ENCODE measurements around the gene RNF2. TPM values are rescaled to one million over a fixed set of nuclear protein-coding genes. Genes with fewer than 3 reads are reported as not detected.

RNF2 gene
- total RNA-seq, 1 experiment from 2014 or later = 39.1 TPM

DNA sequence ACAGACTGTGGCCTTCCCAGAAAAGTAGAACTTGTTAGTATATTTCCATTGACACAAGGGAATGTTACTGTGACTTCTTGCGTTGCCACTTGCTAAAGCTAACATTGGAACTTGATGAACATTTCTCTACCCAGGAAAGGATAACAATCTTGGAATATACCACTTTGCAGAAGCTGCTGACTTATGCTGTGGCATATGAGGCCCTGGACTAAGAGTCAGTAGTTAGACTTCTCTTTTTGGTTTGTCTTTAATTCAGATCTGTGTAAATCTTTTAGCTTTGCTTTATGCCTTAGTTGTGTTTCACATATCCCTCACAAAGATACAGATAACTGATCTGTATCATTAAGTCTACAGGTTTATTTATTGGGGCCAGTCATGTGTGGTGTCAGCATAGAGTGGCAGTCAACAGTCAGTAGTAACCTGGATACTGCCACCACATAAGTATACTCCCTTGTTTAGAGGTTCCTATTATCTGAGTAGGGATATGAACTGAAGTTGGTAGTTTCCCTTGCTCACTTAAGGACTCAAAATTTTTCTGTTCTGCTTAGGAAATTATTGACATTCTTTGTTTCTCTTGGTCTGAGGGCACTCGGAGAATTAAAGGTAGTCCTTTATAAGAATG, 14.7 kb downstream of the RNF2 start:
- no peak overlapping the region for H3K4me3 ChIP-seq (replicated peaks in 1 of 2; ENCODE audit: low read depth in 1 of 2, low read length in 2 of 2)
- CTCF ChIA-PET = no interaction called here
- H3K4me1 ChIP-seq (ENCODE audit: control insufficient read depth in 1 of 2, insufficient read depth in 2 of 2, low read length in 2 of 2) = no peaks in the 10 kb centered on the region
- intact Hi-C loops (cut with micrococcal nuclease) = no loop called here
- no peak for TF ChIP-seq ELF1 (IDR thresholded peaks at IDR 0.05; ENCODE audit: borderline replicate concordance, low read depth)
- TF ChIP-seq, protein P1, sequence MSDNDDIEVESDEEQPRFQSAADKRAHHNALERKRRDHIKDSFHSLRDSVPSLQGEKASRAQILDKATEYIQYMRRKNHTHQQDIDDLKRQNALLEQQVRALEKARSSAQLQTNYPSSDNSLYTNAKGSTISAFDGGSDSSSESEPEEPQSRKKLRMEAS (IDR thresholded peaks at IDR 0.05) = no peak
- no peak for TF ChIP-seq FOSL1 (IDR thresholded peaks at IDR 0.05; ENCODE audit: low read depth)
- TF ChIP-seq, protein P2, sequence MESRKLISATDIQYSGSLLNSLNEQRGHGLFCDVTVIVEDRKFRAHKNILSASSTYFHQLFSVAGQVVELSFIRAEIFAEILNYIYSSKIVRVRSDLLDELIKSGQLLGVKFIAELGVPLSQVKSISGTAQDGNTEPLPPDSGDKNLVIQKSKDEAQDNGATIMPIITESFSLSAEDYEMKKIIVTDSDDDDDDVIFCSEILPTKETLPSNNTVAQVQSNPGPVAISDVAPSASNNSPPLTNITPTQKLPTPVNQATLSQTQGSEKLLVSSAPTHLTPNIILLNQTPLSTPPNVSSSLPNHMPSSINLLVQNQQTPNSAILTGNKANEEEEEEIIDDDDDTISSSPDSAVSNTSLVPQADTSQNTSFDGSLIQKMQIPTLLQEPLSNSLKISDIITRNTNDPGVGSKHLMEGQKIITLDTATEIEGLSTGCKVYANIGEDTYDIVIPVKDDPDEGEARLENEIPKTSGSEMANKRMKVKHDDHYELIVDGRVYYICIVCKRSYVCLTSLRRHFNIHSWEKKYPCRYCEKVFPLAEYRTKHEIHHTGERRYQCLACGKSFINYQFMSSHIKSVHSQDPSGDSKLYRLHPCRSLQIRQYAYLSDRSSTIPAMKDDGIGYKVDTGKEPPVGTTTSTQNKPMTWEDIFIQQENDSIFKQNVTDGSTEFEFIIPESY (IDR thresholded peaks at IDR 0.05; ENCODE audit: extremely low read depth, insufficient replicate concordance, low read length) = no peak
- no peak for TF ChIP-seq EZH2 (IDR thresholded peaks at IDR 0.05)
- TF ChIP-seq, protein P3, sequence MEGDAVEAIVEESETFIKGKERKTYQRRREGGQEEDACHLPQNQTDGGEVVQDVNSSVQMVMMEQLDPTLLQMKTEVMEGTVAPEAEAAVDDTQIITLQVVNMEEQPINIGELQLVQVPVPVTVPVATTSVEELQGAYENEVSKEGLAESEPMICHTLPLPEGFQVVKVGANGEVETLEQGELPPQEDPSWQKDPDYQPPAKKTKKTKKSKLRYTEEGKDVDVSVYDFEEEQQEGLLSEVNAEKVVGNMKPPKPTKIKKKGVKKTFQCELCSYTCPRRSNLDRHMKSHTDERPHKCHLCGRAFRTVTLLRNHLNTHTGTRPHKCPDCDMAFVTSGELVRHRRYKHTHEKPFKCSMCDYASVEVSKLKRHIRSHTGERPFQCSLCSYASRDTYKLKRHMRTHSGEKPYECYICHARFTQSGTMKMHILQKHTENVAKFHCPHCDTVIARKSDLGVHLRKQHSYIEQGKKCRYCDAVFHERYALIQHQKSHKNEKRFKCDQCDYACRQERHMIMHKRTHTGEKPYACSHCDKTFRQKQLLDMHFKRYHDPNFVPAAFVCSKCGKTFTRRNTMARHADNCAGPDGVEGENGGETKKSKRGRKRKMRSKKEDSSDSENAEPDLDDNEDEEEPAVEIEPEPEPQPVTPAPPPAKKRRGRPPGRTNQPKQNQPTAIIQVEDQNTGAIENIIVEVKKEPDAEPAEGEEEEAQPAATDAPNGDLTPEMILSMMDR (IDR thresholded peaks at IDR 0.05 in 2 of 3, conservative IDR thresholded peaks at IDR 0.05 in 1 of 3; ENCODE audit: borderline replicate concordance in 1 of 3, insufficient read depth in 1 of 3, low read depth in 2 of 3, low read length in 2 of 3) = no peak
- TF ChIP-seq JUND (IDR thresholded peaks at IDR 0.05) = no peak
- no peak for TF ChIP-seq RAD21 (IDR thresholded peaks at IDR 0.05; ENCODE audit: low read depth)
- TF ChIP-seq EZH2phosphoT487 (IDR thresholded peaks at IDR 0.05; ENCODE audit: borderline replicate concordance) = no peak
- no peak for TF ChIP-seq EGR1 (IDR thresholded peaks at IDR 0.05; ENCODE audit: low read depth)
- no peak for TF ChIP-seq SP1 (IDR thresholded peaks at IDR 0.05; ENCODE audit: low read depth)
- TF ChIP-seq TCF7L2 (IDR thresholded peaks at IDR 0.05; ENCODE audit: borderline replicate concordance, extremely low read depth, insufficient read depth, insufficient read length) = no peak
- TF ChIP-seq, protein P4, sequence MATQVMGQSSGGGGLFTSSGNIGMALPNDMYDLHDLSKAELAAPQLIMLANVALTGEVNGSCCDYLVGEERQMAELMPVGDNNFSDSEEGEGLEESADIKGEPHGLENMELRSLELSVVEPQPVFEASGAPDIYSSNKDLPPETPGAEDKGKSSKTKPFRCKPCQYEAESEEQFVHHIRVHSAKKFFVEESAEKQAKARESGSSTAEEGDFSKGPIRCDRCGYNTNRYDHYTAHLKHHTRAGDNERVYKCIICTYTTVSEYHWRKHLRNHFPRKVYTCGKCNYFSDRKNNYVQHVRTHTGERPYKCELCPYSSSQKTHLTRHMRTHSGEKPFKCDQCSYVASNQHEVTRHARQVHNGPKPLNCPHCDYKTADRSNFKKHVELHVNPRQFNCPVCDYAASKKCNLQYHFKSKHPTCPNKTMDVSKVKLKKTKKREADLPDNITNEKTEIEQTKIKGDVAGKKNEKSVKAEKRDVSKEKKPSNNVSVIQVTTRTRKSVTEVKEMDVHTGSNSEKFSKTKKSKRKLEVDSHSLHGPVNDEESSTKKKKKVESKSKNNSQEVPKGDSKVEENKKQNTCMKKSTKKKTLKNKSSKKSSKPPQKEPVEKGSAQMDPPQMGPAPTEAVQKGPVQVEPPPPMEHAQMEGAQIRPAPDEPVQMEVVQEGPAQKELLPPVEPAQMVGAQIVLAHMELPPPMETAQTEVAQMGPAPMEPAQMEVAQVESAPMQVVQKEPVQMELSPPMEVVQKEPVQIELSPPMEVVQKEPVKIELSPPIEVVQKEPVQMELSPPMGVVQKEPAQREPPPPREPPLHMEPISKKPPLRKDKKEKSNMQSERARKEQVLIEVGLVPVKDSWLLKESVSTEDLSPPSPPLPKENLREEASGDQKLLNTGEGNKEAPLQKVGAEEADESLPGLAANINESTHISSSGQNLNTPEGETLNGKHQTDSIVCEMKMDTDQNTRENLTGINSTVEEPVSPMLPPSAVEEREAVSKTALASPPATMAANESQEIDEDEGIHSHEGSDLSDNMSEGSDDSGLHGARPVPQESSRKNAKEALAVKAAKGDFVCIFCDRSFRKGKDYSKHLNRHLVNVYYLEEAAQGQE (IDR thresholded peaks at IDR 0.05; ENCODE audit: low read depth) = no peak
- no peak for TF ChIP-seq POLR2AphosphoS5 (IDR thresholded peaks at IDR 0.05; ENCODE audit: low read depth, low read length)
- TF ChIP-seq, protein P5, sequence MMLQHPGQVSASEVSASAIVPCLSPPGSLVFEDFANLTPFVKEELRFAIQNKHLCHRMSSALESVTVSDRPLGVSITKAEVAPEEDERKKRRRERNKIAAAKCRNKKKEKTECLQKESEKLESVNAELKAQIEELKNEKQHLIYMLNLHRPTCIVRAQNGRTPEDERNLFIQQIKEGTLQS (IDR thresholded peaks at IDR 0.05) = no peak
- no peaks in the 10 kb centered on the region for H3K9me2 ChIP-seq (ENCODE audit: insufficient read depth)
- no TSS peak for BruUV-seq (replicated peaks)
- ATAC-seq (no peak), DNase-seq (ENCODE audit: low read depth, low spot score) (no peak)
- RAD21 ChIA-PET (ENCODE audit: low non-redundant PET in 1 of 2, low total read pairs in 2 of 2, uncharacterized antibody in 2 of 2, unreplicated experiment in 2 of 2) = no interaction called here
- H3K79me2 ChIP-seq (ENCODE audit: insufficient read depth, low read length) = peaks cover 100% of the 10 kb centered on the region
- no peak overlapping the region for H3K27ac ChIP-seq (ENCODE audit: low read depth, low read length)
- POLR2A ChIA-PET = no interaction called here
- H3K4me2 ChIP-seq (ENCODE audit: low read length) = no peak overlapping the region
- no peak overlapping the region for H3K9ac ChIP-seq (ENCODE audit: low read length)
- no peak overlapping the region for H2AFZ ChIP-seq (ENCODE audit: low read depth, low read length, poor library complexity, severe bottlenecking)
- H4K20me1 ChIP-seq (ENCODE audit: insufficient read depth) = peaks cover 7% of the 10 kb centered on the region; the same call in 1 of the 2 replicates
- no peaks in the 10 kb centered on the region for H3K9me3 ChIP-seq (ENCODE audit: control insufficient read depth in 1 of 2, insufficient read depth in 1 of 2, low read depth in 1 of 2, low read length in 2 of 2)
- H3K27me3 ChIP-seq (ENCODE audit: insufficient read depth, low read length) = no peaks in the 10 kb centered on the region
- H3K36me3 ChIP-seq (ENCODE audit: control insufficient read depth in 1 of 2, insufficient read depth in 2 of 2, low read length in 2 of 2) = no peaks in the 10 kb centered on the region; a peak in 2 of 4 replicates

All from HCT116 (cell line).